Measurements from ENCODE around the gene XPO6.

Gene XPO6

GRCh38 chr16:28062261-28062846 is 149.4 kb downstream of the XPO6 start:
- no peak for DNase-seq

- DNase-seq: no peak
These were observed 150.2 kb downstream of the XPO6 start for GRCh38 chr16:28061352-28062101.

- DNase-seq: no peak
These were observed 151.8 kb downstream of the XPO6 start for GRCh38 chr16:28059841-28060575.

DNA sequence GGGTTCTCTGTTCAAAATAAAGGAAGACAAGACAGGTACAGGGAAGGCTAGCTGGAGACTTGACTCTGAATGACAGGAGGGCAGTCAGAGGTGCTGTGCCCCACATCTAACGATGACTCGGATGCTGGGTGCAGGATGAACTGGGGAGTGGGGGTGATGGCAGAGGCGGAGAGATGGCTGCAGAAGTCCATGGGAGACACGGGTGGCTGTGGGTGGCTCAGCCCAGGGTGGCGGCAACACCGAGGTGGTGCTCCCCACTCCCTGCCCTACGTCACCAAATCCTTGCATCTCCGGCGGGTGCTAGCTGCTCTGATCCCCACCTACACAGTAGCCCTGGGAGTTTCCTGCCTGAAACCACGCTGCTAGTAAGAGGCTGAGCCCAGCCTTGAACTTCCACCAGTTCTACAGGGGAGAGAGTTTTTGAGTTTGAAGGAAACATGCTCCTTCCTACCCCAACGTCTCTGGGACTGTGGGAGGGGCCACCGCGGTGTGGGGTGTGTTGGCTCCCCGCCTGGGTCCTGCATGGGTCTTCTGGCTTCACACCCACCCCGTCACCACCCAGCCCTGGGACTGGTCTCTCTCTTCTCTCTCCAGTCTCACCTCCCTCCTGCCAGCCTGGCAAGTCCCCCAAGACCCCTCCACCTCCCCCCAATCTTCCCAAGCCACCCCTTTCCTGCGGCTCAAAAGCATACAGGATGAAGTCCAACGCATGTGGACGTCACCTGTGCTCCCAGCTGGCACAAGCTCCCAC is 152.8 kb downstream of the XPO6 start:
- DNase-seq: no peak

DNA sequence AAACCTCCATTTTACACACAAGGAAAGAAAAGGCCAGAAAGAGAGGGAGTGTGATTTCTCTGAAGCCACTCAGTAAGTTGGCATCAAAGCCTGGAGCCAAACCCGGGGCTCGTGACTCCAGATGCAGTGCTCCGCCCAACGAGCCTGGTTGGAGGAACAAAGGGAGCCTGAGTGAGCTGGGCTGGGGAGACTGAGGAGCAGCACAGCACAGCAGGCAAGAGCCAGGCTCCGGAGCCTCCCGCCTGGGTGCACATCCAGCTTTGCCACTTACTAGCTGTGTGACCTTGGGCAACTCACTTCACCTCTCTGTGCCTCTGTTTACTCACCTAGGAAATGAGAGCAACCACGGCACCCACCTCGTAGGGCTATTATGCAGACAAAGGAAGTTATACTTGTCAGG is 153.8 kb downstream of the XPO6 start:
- DNase-seq: no peak

DNA sequence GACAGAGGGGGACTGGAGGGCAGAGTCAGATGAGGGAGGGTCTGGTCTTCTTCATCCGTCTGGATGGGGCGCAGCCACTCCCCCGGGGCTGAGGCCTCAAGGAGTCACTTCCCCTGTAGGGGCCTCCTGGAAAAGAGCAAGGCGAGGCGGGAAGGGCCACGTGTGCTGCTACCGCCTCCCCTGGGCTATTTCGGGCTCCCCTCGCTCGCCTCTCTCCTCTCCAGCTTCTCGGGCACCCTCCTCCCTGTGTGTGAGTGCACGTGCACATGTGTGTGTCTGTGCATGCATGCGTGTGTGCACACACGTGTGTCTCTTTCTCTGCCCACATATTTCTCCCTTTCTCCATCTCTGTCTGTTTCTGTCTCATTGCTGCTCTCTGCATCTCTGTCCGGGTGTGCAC is 158.3 kb downstream of the XPO6 start:
- no peak for DNase-seq

DNA sequence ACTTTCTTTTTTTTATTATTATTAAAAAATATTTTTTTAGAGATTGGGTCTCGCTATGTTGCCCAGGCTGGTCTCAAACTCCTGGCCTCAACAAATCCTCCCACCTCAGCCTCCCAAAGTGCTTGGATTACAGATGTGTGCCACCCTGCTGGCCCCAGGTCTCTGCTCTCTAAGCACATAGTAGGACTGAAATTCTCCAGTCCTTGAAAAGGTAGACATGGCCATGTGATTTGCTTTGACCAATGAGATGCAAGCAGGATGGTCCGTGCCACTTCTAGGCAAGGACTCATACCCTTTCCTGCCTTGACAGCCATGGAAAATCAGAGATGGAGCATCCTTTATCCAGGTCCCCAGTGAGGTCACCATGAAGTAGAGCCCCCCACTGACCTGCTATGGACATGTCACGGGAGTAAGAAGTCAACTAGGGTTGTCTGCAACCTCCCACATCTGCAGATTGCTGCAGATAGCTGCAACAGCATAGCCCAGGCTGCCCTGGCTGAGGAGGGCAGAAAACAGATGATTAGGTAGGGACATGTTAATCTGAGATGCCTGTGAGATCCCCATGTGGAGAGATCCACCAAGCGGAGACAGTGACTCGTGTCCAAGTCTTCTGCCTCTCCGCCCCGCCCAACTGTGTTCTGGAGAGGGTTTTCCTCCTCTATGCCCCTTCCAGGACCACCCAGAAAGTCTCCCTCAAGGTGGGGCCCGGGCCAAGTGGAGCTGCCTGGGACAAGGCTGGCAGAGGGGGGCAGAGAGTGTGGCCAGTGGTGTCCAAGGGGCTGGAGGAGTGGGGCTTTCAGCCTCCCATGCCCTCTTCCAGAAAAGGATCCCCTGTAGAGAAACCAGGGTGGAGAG is 159.3 kb downstream of the XPO6 start:
- DNase-seq: no peak

- DNase-seq: no peak
These were observed 160.3 kb downstream of the XPO6 start for GRCh38 chr16:28051486-28051885.

Measured in fibroblast of skin of back (primary cell).